SW 1271 (cell line): ENCODE data around the gene C11orf71.

Experiments used
- DNase-seq, 2 experiments: peaks; one replicate each; lab custom pipeline; 2025; lab: John Stamatoyannopoulos, UW

The C11orf71 gene, protein sequence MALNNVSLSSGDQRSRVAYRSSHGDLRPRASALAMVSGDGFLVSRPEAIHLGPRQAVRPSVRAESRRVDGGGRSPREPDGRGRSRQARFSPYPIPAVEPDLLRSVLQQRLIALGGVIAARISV

GRCh38 chr11:114400216-114400914 lies at the start of gene C11orf71, which contains the start of gene RBM7:
Gene C11orf71 (minus strand): TSS chr11:114400511. CDS start chr11:114400331, 180 bp downstream.
Gene RBM7 (plus strand): TSS chr11:114400666. CDS start chr11:114400672, 6 bp downstream.
- peak; percentile 87 for DNase-seq

DNA sequence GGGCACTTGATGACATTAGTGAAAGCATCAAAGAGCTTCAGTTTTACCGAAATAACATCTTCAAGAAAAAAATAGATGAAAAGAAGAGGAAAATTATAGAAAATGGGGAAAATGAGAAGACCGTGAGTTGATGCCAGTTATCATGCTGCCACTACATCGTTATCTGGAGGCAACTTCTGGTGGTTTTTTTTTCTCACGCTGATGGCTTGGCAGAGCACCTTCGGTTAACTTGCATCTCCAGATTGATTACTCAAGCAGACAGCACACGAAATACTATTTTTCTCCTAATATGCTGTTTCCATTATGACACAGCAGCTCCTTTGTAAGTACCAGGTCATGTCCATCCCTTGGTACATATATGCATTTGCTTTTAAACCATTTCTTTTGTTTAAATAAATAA lies 49.5 kb upstream of the C11orf71 start:
- DNase-seq = no peak

GRCh38 chr11:114448749-114449482 lies 48.6 kb upstream of the C11orf71 start:
- no peak for DNase-seq

- no peak for DNase-seq
Observed at GRCh38 chr11:114447892-114448291, 47.6 kb upstream of the C11orf71 start.

- DNase-seq = no peak
Observed at GRCh38 chr11:114447444-114447843, 47.1 kb upstream of the C11orf71 start.

- DNase-seq = no peak
Observed at GRCh38 chr11:114442536-114442935, 42.2 kb upstream of the C11orf71 start.

- no peak for DNase-seq
Observed at GRCh38 chr11:114441921-114442320, 41.6 kb upstream of the C11orf71 start.

DNA sequence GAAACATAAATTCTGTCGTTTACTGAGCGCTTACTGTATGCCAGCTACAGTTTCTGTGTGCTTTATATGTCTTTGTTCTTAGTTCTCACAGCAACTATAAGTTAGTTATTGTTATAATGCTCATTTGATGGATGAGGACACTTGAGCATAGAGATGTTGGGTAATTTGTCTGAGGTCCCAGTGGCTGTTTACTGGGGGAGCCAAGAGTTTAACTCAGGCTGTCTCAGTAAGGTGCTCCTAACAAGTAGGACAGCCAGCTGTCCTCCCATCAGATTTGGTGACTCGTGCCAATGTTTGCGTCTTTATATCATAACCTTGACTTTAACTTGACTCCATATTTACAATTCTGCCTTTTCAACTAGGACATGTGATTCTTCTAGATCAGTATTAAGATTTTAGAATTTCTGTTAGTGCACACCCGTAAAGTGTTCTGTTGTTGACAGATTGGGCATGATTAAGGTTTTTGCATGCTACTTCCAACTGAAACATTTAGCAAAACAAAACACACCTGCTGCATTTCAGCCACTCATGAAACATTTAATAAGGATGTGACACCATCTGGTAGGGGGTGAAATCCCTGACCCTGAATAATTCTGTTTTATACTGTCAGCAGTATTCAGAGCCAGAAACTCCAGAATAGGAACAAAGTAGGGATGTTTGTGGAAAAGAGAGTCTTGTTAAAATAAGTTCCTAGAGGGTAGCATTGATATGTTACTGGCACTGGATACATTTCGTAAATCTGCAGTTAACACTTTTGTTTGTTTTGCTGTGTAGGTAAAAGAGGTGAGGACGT lies 40.9 kb upstream of the C11orf71 start:
- DNase-seq = no peak

- DNase-seq = no peak
Observed at GRCh38 chr11:114440121-114440860, 40.0 kb upstream of the C11orf71 start.

GRCh38 chr11:114439229-114440120 lies 39.2 kb upstream of the C11orf71 start, which contains the start of gene REXO2:
Gene REXO2 (plus strand): TSS chr11:114439467. CDS start chr11:114439529, 62 bp downstream.
- DNase-seq = peak; percentile 71 to 85

DNA sequence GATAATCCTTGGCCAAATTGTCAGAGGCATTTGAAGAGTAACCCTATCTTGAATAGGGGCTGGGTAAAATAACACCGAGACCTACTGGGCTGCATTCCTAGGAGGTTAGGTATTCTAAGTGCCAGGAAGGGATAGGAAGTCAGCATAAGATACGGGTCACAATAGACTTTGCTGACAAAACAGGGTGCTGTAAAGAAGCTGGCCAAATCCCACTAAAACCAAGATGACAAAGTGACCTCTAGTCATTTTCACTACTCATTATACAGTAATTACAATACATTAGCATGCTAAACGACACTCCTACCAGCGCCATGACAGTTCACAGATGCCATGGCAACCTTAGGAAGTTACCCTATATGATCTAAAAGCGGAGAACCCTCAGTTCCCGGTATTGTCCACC lies 38.0 kb upstream of the C11orf71 start:
- no peak for DNase-seq

DNA sequence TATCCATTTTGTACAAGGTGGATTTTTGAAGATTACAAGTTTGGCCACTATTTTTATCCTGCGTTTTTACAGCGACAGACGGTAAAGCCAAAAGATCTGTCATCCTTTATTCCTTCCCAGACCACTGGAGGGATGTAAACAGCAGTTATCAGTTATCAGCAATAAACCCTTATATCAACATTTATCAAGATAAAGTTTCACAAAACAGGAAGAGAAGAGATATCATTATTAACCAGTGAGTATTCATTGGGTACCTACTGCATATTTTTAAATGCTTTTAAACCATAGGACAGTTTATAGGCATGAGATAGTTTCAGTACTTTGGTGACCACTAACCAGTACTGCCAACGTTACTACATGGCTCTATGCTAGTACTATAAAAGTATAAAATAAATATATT lies 33.1 kb upstream of the C11orf71 start:
- no peak for DNase-seq

DNA sequence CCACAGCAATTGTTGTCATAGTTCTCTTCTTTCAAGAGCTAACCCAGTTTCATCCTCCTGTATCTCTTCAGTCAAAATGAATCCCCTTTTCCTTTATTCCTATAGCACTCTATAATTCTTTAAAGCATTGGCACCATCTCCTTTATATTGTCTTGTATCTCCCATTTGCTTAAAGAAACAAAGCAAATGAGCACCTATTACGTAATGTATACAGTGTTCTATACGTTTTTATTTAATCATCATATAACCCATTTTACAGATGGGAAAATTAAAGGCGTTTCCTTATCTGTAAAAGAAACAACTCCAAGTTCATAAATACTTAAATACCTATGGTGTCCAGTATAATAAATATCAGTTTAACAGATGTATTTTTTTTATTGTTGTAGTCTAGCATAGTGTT lies 32.6 kb upstream of the C11orf71 start:
- DNase-seq = no peak

GRCh38 chr11:114430290-114430689 lies 30.0 kb upstream of the C11orf71 start:
- DNase-seq = no peak

- DNase-seq = no peak
Observed at GRCh38 chr11:114426280-114426679, 26.0 kb upstream of the C11orf71 start.

GRCh38 chr11:114416441-114416961 lies 16.2 kb upstream of the C11orf71 start:
- DNase-seq = no peak

DNA sequence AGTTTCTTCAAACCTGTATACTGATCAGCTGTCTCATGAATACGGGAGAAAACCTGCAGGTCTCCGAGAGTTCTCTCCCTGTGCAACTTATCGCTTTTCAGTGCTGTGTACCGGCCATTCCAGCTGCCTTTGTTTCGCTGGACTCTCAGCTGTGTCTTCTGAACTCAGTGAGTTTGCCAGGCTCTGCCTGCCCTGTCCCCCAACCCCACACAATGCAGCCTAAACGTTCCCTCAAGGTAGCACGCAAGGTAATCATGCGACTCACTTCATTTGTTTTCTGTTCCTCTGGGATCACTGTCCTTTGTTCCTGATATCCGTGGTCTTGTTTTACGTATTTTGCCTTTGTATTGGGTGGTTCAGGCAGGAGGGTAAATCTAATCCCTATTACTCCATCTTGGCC lies 13.6 kb upstream of the C11orf71 start:
- DNase-seq = no peak

GRCh38 chr11:114412946-114413345 lies 12.6 kb upstream of the C11orf71 start:
- DNase-seq = no peak

GRCh38 chr11:114401311-114401710 lies 1.0 kb upstream of the C11orf71 start:
- DNase-seq = no peak

- DNase-seq = no peak
Observed at GRCh38 chr11:114400915-114401223, 558 bp upstream of the C11orf71 start.
